Measurements from ENCODE around the gene ZNF563. TPM values are rescaled to one million over a fixed set of nuclear protein-coding genes. Genes with fewer than 3 reads are reported as not detected.
A peak's percentile ranks its signal among the peaks of the same experiment; 100 is the strongest.

Gene ZNF563
- total and polyA plus RNA-seq, 4 donors: 2.0 to 5.4 (median 3.5) TPM

DNA sequence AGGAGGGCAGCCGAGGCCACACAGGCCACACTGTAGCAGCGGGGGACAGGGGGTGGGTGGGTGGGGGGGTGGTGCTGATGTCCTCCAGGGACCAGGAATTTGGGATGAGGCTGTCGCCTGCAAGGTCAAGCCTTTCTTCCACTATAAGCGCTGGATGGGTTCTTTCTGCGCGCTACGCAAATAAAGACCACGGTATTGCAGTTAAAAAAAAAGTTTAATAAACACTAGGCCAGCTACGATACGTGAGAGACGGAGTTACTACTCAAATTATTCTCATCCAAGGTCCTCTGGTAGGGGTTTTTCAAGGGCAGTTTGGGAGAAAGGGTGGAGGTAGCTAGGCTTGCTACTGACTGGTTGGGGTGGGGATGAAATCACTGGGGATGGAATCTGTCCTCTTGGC is 38.2 kb downstream of the ZNF563 start:
- H3K27ac ChIP-seq (ENCODE audit: low read depth, low read length): peak overlapping the region; percentile 57
- no peaks in the 10 kb centered on the region for H3K27me3 ChIP-seq (ENCODE audit: control insufficient read depth, insufficient read depth, low read length)
- H3K4me3 ChIP-seq (ENCODE audit: low read depth, low read length): peak overlapping the region; percentile 69
- no peaks in the 10 kb centered on the region for H3K9me3 ChIP-seq (ENCODE audit: control insufficient read depth, insufficient read depth, low read length)
- DNase-seq (ENCODE audit: low read depth in 4 of 6, low spot score in 6 of 6): no peak
- WGBS (ENCODE audit: insufficient coverage): no CpG with 5 or more reads among the region's 11 CpGs
- H3K36me3 ChIP-seq (ENCODE audit: control insufficient read depth, insufficient read depth, low read length): peaks cover 5% of the 10 kb centered on the region
- peaks cover 11% of the 10 kb centered on the region for H3K4me1 ChIP-seq (ENCODE audit: control insufficient read depth, insufficient read depth, low read length)

DNA sequence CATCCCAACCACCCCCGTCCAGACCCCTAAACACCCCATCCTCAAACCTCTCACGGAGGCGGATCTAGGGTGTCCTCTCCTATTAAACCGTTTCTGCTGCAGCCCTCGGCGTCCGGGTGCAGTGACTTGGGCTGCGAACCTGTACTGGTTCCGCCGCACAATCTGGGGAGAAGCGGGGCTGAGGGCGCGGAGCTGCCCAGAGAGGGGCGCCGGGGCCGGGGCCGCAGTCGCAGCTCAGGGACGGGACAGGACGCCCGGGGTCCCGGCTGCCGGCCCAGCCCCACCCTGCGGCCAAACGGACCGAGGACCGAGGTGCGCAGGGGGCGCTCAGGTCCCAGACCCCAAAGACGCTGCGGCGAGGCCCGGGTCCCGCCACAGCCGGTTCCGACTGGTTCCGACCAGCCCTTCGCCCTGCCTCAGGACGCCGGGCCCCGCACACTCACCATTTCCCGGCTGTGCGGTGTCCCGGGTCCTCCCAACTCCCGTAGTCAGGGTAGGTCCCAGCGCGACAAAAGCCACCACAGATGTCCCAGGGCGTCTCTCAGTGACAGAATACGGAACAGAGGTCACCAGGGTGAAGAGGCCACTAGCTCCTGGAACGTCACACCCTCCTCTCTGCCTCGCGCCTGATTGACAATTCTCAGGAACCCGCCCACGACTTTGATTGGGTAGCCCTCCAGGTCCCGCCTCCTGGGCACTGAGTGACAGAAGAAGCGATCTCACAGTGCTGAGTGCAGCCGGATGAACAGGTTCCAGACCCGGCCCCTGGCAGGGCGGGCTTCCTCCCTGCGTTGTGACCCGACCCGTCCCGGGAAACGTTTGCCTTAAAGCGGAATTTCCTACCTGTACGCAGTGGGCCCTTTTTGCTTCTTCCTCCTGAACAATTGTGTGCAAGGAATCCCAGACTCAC is 38.9 kb downstream of the ZNF563 start, which contains the start of gene ZNF44:
ZNF44 (minus strand) TSS at position 635 of the 910 bp plus-strand sequence; CDS start at position 446, 189 bp downstream.
- Histone ChIP-seq H3K4me1 (ENCODE audit: control insufficient read depth, insufficient read depth, low read length) (peaks cover 11% of the 10 kb centered on the region), H3K4me3 (ENCODE audit: low read depth, low read length) (peak within 1 kb of the TSS; percentile 69), H3K36me3 (ENCODE audit: control insufficient read depth, insufficient read depth, low read length) (peaks cover 9% of the 10 kb centered on the region), H3K9me3 (ENCODE audit: control insufficient read depth, insufficient read depth, low read length) (no peaks in the 10 kb centered on the region), H3K27ac (ENCODE audit: low read depth, low read length) (peak within 1 kb of the TSS; percentile 74), H3K27me3 (ENCODE audit: control insufficient read depth, insufficient read depth, low read length) (no peaks in the 10 kb centered on the region)
- DNase-seq (ENCODE audit: low read depth in 4 of 6, low spot score in 6 of 6): peak; percentile 90 to 99 (median 96)
- WGBS (ENCODE audit: insufficient coverage): under 1% methylated on average over 66 of the region's 66 CpGs

DNA sequence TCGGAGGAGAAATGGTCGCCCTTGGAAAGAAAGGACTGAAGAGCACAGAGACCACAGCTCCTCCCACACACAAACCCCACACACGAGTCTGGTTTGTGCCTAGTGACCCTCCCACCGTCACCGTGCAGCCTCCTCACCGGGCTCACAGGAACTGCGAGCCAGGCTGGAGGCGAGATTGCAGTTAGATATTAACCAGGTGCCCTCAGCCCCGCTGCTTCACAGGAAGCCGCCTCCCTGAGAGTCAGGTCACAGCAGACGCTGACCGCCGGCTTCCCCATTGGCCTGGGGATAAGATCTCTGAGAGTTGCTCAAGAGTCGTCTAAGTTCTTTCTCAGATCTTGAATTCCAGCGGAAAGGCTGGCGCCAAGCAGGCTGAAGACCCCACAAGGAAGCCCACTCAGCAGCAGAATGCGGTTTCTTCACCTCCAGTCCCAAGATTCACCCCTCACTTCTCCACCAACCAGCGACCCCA is 39.6 kb downstream of the ZNF563 start:
- Histone ChIP-seq H3K27ac (ENCODE audit: low read depth, low read length) (peak overlapping the region; percentile 74), H3K36me3 (ENCODE audit: control insufficient read depth, insufficient read depth, low read length) (peaks cover 13% of the 10 kb centered on the region), H3K4me1 (ENCODE audit: control insufficient read depth, insufficient read depth, low read length) (peaks cover 11% of the 10 kb centered on the region), H3K4me3 (ENCODE audit: low read depth, low read length) (peak overlapping the region; percentile 69), H3K9me3 (ENCODE audit: control insufficient read depth, insufficient read depth, low read length) (no peaks in the 10 kb centered on the region), H3K27me3 (ENCODE audit: control insufficient read depth, insufficient read depth, low read length) (no peaks in the 10 kb centered on the region)
- 0% methylated on average over 16 of the region's 18 CpGs for WGBS (ENCODE audit: insufficient coverage)
- DNase-seq (ENCODE audit: low read depth in 4 of 6, low spot score in 6 of 6): peak in 5 of 6 donors; percentile 5 to 61 (median 19)

DNA sequence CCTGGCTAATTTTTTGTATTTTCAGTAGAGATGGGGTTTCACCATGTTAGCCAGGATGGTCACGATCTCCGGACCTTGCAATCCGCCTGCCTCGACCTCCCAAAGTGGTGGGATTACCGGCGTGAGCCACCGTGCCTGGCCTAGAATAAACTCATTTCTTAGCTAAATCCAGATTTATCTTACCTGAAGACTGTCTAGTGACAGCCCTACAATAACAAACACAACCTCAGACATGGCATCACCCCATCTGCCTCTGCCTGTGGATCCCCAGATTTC is 43.7 kb downstream of the ZNF563 start:
- Histone ChIP-seq H3K4me1 (ENCODE audit: control insufficient read depth, insufficient read depth, low read length) (peaks cover 8% of the 10 kb centered on the region), H3K36me3 (ENCODE audit: control insufficient read depth, insufficient read depth, low read length) (peaks cover 14% of the 10 kb centered on the region), H3K9me3 (ENCODE audit: control insufficient read depth, insufficient read depth, low read length) (no peaks in the 10 kb centered on the region), H3K4me3 (ENCODE audit: low read depth, low read length) (no peak overlapping the region), H3K27ac (ENCODE audit: low read depth, low read length) (no peak overlapping the region), H3K27me3 (ENCODE audit: control insufficient read depth, insufficient read depth, low read length) (no peaks in the 10 kb centered on the region)
- 100% methylated on average over 7 of the region's 7 CpGs for WGBS (ENCODE audit: insufficient coverage)
- no peak for DNase-seq (ENCODE audit: low read depth in 4 of 6, low spot score in 6 of 6)

DNA sequence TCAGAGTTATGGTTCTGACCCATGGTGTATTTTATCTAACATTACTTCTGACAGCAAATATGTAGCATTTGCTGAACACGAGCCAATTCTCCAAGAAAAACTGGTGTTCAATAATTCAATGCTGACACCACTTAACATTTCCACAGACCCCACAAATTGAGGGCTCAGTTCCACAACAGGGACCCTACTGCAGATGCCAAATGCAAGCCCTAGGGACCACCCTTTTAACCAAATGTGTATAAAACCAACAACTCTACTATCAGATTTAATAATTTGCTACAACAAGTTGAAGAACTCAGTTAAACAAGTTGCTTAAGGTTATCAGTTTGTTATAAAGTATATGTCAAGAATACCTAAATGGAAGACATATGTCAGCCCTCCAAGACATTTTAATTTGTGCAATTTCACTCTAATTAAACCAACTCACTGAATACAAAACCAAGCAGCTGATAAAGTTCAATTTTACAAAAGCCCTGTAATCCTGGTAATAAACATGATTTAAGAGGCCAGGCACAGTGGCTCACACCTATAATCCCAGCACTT is 45.4 kb downstream of the ZNF563 start:
- Histone ChIP-seq H3K4me1 (ENCODE audit: control insufficient read depth, insufficient read depth, low read length) (peaks cover 2% of the 10 kb centered on the region), H3K9me3 (ENCODE audit: control insufficient read depth, insufficient read depth, low read length) (no peaks in the 10 kb centered on the region), H3K27me3 (ENCODE audit: control insufficient read depth, insufficient read depth, low read length) (no peaks in the 10 kb centered on the region), H3K27ac (ENCODE audit: low read depth, low read length) (no peak overlapping the region), H3K36me3 (ENCODE audit: control insufficient read depth, insufficient read depth, low read length) (peaks cover 21% of the 10 kb centered on the region), H3K4me3 (ENCODE audit: low read depth, low read length) (no peak overlapping the region)
- DNase-seq (ENCODE audit: low read depth in 4 of 6, low spot score in 6 of 6): no peak
- WGBS (ENCODE audit: insufficient coverage): 91% methylated on average over 1 of the region's 1 CpG

DNA sequence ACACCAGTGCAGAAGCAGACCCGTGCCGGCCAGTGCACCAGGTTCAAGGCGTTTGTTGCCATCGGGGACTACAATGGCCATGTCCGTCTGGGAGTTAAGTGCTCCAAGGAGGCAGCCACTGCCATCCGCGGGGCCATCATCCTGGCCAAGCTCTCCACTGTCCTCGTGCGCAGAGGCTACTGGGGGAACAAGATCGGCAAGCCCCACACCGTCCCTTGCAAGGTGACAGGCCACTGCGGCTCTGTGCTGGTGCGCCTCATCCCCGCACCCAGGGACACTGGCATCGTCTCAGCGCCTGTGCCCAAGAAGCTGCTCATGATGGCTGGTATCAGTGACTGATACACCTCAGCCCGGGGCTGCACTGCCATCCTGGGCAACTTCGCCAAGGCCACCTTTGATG is 48.8 kb downstream of the ZNF563 start:
- no peak for DNase-seq (ENCODE audit: low read depth in 4 of 6, low spot score in 6 of 6)
- no peaks in the 10 kb centered on the region for H3K4me1 ChIP-seq (ENCODE audit: control insufficient read depth, insufficient read depth, low read length)
- no peak overlapping the region for H3K27ac ChIP-seq (ENCODE audit: low read depth, low read length)
- H3K36me3 ChIP-seq (ENCODE audit: control insufficient read depth, insufficient read depth, low read length): peaks cover 13% of the 10 kb centered on the region
- no peaks in the 10 kb centered on the region for H3K27me3 ChIP-seq (ENCODE audit: control insufficient read depth, insufficient read depth, low read length)
- H3K9me3 ChIP-seq (ENCODE audit: control insufficient read depth, insufficient read depth, low read length): no peaks in the 10 kb centered on the region
- H3K4me3 ChIP-seq (ENCODE audit: low read depth, low read length): no peak overlapping the region
- 96% methylated on average over 18 of the region's 18 CpGs for WGBS (ENCODE audit: insufficient coverage)

DNA sequence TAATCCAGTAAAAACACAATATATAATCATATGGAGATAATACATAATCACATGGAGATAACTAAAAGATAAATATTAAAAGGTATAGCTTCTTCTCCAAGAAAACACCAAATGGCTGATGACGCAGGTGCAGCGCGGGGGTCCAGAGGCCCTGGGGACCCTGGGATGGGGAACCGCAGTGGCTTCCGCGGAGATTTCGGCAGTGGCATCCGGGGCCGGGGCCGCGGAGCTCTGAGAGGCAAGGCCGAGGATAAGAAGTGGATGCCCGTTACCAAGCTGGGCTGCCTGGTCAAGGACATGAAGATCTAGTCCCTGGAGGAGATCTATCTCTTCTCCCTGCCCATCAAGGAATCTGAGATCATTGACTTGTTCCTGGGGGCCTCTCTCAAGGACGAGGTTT is 49.2 kb downstream of the ZNF563 start:
- no peak overlapping the region for H3K4me3 ChIP-seq (ENCODE audit: low read depth, low read length)
- WGBS (ENCODE audit: insufficient coverage): 95% methylated on average over 14 of the region's 14 CpGs
- H3K4me1 ChIP-seq (ENCODE audit: control insufficient read depth, insufficient read depth, low read length): no peaks in the 10 kb centered on the region
- no peaks in the 10 kb centered on the region for H3K27me3 ChIP-seq (ENCODE audit: control insufficient read depth, insufficient read depth, low read length)
- H3K36me3 ChIP-seq (ENCODE audit: control insufficient read depth, insufficient read depth, low read length): peaks cover 10% of the 10 kb centered on the region
- H3K9me3 ChIP-seq (ENCODE audit: control insufficient read depth, insufficient read depth, low read length): no peaks in the 10 kb centered on the region
- no peak overlapping the region for H3K27ac ChIP-seq (ENCODE audit: low read depth, low read length)
- no peak for DNase-seq (ENCODE audit: low read depth in 4 of 6, low spot score in 6 of 6)

DNA sequence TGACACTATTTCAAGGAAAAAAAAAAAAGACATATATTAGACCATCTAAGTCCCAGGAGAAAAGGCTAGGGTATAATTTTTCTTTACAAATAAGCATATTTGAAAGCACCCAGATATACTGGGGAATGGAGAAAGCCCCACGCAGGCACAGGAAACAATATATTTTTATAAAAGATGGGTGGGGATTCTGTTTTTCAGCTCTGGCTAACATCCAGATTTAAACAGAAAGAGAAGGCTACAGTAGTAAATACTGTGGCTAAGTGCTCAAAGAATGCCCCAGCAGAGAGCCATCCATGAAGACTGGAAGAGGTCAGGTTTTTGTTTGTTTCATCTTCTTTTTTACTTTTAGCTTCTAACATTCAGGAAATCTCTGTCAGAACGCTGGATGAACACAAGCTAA is 54.7 kb downstream of the ZNF563 start:
- no peak overlapping the region for H3K27ac ChIP-seq (ENCODE audit: low read depth, low read length)
- WGBS (ENCODE audit: insufficient coverage): no CpG with 5 or more reads among the region's 2 CpGs
- peaks cover 3% of the 10 kb centered on the region for H3K9me3 ChIP-seq (ENCODE audit: control insufficient read depth, insufficient read depth, low read length)
- H3K36me3 ChIP-seq (ENCODE audit: control insufficient read depth, insufficient read depth, low read length): peaks cover 14% of the 10 kb centered on the region
- DNase-seq (ENCODE audit: low read depth in 4 of 6, low spot score in 6 of 6): no peak
- H3K27me3 ChIP-seq (ENCODE audit: control insufficient read depth, insufficient read depth, low read length): no peaks in the 10 kb centered on the region
- H3K4me1 ChIP-seq (ENCODE audit: control insufficient read depth, insufficient read depth, low read length): no peaks in the 10 kb centered on the region
- no peak overlapping the region for H3K4me3 ChIP-seq (ENCODE audit: low read depth, low read length)

DNA sequence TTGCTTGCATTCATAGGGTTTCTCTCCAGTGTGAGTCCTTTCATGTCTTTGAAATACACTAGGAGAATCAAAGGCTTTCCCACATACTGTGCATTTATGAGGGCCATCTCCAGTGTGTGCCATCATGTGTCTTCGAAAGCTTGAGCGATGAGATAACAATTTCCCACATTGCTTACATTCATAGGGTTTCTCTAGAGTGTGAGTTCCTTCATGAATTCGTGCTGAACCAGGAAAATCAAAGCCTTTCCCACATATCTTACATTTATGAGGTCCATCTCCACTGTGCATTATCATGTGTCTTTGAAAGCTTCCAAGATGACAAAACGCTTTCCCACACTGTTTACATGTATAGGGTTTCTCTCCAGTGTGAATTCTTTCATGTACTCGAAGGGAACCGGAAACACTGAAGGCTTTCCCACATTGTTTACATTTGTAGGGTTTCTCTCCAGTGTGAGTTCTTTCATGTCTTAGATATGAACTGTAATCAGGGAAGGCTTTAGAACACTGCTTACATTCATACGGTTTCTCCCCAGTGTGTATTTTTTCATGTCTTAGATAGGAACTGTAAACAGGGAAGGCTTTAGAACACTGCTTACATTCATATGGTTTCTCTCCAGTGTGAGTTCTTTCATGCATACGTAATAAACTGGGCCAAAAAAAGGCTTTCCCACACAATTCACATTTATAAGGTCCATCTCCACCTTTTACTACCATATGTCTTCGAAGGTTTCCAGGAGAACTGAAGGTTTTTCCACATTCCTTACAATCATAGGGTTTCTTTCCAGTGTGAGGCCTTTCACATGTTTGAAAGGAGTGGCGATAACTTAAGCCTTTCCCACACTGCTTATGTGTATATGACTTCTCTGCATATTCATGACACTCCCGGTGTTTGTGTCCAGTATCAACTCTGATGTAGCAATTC is 60.2 kb downstream of the ZNF563 start:
- 93% methylated on average over 3 of the region's 11 CpGs for WGBS (ENCODE audit: insufficient coverage)
- H3K4me3 ChIP-seq (ENCODE audit: low read depth, low read length): no peak overlapping the region
- H3K9me3 ChIP-seq (ENCODE audit: control insufficient read depth, insufficient read depth, low read length): peaks cover 9% of the 10 kb centered on the region
- H3K27ac ChIP-seq (ENCODE audit: low read depth, low read length): no peak overlapping the region
- no peaks in the 10 kb centered on the region for H3K27me3 ChIP-seq (ENCODE audit: control insufficient read depth, insufficient read depth, low read length)
- H3K36me3 ChIP-seq (ENCODE audit: control insufficient read depth, insufficient read depth, low read length): peaks cover 28% of the 10 kb centered on the region
- no peak for DNase-seq (ENCODE audit: low read depth in 4 of 6, low spot score in 6 of 6)
- H3K4me1 ChIP-seq (ENCODE audit: control insufficient read depth, insufficient read depth, low read length): no peaks in the 10 kb centered on the region

Data from spinal cord (tissue), 10 donors.